ENCODE results near the gene RTL5. TPM values are rescaled to one million over a fixed set of nuclear protein-coding genes. Genes with fewer than 3 reads are reported as not detected.

RTL5 gene
- polyA plus RNA-seq, 1 donor from 2014 or later = 10.5 TPM

GRCh38 chrX:72080150-72080549 is 51.6 kb downstream of the RTL5 start:
- Histone ChIP-seq H3K36me3 (ENCODE audit: insufficient read depth, low read length) (no peaks in the 10 kb centered on the region), H3K4me2 (ENCODE audit: low read length) (no peak overlapping the region), H3K27me3 (ENCODE audit: insufficient read depth, low read depth, low read length) (no peaks in the 10 kb centered on the region), H3K9me2 (ENCODE audit: insufficient read depth, low read length) (no peaks in the 10 kb centered on the region), H3K79me2 (replicated peaks; ENCODE audit: insufficient read depth, low read length) (no peaks in the 10 kb centered on the region), H4K20me1 (ENCODE audit: insufficient read depth) (no peaks in the 10 kb centered on the region), H3K9me3 (ENCODE audit: low read length) (no peaks in the 10 kb centered on the region), H3K4me3 (ENCODE audit: low read length) (no peak overlapping the region), H2AFZ (ENCODE audit: low read depth, low read length) (no peak overlapping the region), H3K27ac (ENCODE audit: low read length) (no peak overlapping the region), H3K9ac (ENCODE audit: low read length) (no peak overlapping the region), H3F3A (ENCODE audit: insufficient read depth, low read length, poor library complexity, severe bottlenecking) (no peaks in the 10 kb centered on the region)
- TF ChIP-seq REST (IDR thresholded peaks at IDR 0.05; ENCODE audit: borderline replicate concordance) = no peak
- no peak for TF ChIP-seq EZH2 (IDR thresholded peaks at IDR 0.05; ENCODE audit: borderline replicate concordance, insufficient read depth, low read length, poor library complexity, severe bottlenecking)
- no peak for TF ChIP-seq MXI1 (conservative IDR thresholded peaks at IDR 0.05; ENCODE audit: poor library complexity, severe bottlenecking)
- no peak for TF ChIP-seq SMC3 (conservative IDR thresholded peaks at IDR 0.05; ENCODE audit: poor library complexity)
- no peak for TF ChIP-seq CTCF (IDR thresholded peaks at IDR 0.05; ENCODE audit: poor library complexity, severe bottlenecking)
- TF ChIP-seq TAF1 (IDR thresholded peaks at IDR 0.05; ENCODE audit: low read depth) = no peak
- TF ChIP-seq POLR2AphosphoS5 (IDR thresholded peaks at IDR 0.05) = no peak
- TF ChIP-seq RAD21 (conservative IDR thresholded peaks at IDR 0.05) = no peak
- no peak for TF ChIP-seq EP300 (conservative IDR thresholded peaks at IDR 0.05; ENCODE audit: poor library complexity, severe bottlenecking)

GRCh38 chrX:72079607-72080006 is 52.1 kb downstream of the RTL5 start:
- Histone ChIP-seq H3K9me2 (ENCODE audit: insufficient read depth, low read length) (no peaks in the 10 kb centered on the region), H3F3A (ENCODE audit: insufficient read depth, low read length, poor library complexity, severe bottlenecking) (no peaks in the 10 kb centered on the region), H3K9ac (ENCODE audit: low read length) (no peak overlapping the region), H3K36me3 (ENCODE audit: insufficient read depth, low read length) (no peaks in the 10 kb centered on the region), H3K9me3 (ENCODE audit: low read length) (no peaks in the 10 kb centered on the region), H2AFZ (ENCODE audit: low read depth, low read length) (no peak overlapping the region), H3K27ac (ENCODE audit: low read length) (no peak overlapping the region), H4K20me1 (ENCODE audit: insufficient read depth) (no peaks in the 10 kb centered on the region), H3K4me3 (ENCODE audit: low read length) (no peak overlapping the region), H3K27me3 (ENCODE audit: insufficient read depth, low read depth, low read length) (no peaks in the 10 kb centered on the region), H3K4me2 (ENCODE audit: low read length) (no peak overlapping the region), H3K79me2 (replicated peaks; ENCODE audit: insufficient read depth, low read length) (no peaks in the 10 kb centered on the region)
- no peak for TF ChIP-seq RAD21 (conservative IDR thresholded peaks at IDR 0.05)
- no peak for TF ChIP-seq SMC3 (conservative IDR thresholded peaks at IDR 0.05; ENCODE audit: poor library complexity)
- no peak for TF ChIP-seq CTCF (IDR thresholded peaks at IDR 0.05; ENCODE audit: poor library complexity, severe bottlenecking)
- no peak for TF ChIP-seq TAF1 (IDR thresholded peaks at IDR 0.05; ENCODE audit: low read depth)
- no peak for TF ChIP-seq EP300 (conservative IDR thresholded peaks at IDR 0.05; ENCODE audit: poor library complexity, severe bottlenecking)
- no peak for TF ChIP-seq POLR2AphosphoS5 (IDR thresholded peaks at IDR 0.05)
- TF ChIP-seq EZH2 (IDR thresholded peaks at IDR 0.05; ENCODE audit: borderline replicate concordance, insufficient read depth, low read length, poor library complexity, severe bottlenecking) = no peak
- no peak for TF ChIP-seq REST (IDR thresholded peaks at IDR 0.05; ENCODE audit: borderline replicate concordance)
- no peak for TF ChIP-seq MXI1 (conservative IDR thresholded peaks at IDR 0.05; ENCODE audit: poor library complexity, severe bottlenecking)
